ENCODE data around the gene JCHAIN. TPM values are rescaled to one million over a fixed set of nuclear protein-coding genes. Genes with fewer than 3 reads are reported as not detected.
"Not testable (repeated sequence)": the region's sequence is repeated elsewhere in the genome, so short reads cannot be mapped to it uniquely, and the experiment has no call there.

JCHAIN gene
- total RNA-seq, 1 donor from 2014 or later = not detected

- H3K9me3 Mint-ChIP-seq; intact Hi-C loops (cut with micrococcal nuclease); H3K4me3 Mint-ChIP-seq (ENCODE audit: low read depth): not testable (repeated sequence)
These were observed 15.8 kb upstream of the JCHAIN start for GRCh38 chr4:70682142-70682541.

DNA sequence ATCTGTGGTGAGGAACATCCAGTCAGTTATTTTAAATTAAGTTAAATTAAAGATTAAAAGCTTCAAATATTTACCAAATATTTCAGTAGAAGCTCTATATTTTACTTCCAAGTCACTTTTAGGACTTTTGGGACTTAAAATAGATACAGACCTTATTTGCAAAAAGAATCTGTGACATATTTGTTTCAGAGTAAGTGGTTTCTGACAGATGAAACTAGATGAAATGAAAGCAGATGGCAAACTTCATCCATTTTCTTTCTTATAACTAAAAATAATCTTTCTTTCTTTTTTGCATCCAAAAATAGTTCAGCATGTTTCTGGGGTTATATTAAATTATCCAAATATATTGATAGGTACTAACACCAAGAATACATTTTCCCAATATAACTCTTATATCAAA, 15.4 kb upstream of the JCHAIN start:
- H3K27ac Mint-ChIP-seq = no peak overlapping the region
- peaks cover 13% of the 10 kb centered on the region for H3K4me1 Mint-ChIP-seq (ENCODE audit: low read depth)
- no peaks in the 10 kb centered on the region for H3K9me3 Mint-ChIP-seq
- no peaks in the 10 kb centered on the region for H3K36me3 Mint-ChIP-seq (ENCODE audit: low read depth)
- DNase-seq (ENCODE audit: low spot score) = no peak
- H3K4me3 Mint-ChIP-seq (ENCODE audit: low read depth) = no peak overlapping the region
- intact Hi-C loops (cut with micrococcal nuclease) = no loop called here
- peaks cover 3% of the 10 kb centered on the region for H3K27me3 Mint-ChIP-seq (ENCODE audit: low read depth)

More at GRCh38 chr4:70682142-70682541, 15.8 kb upstream of the JCHAIN start:
- not testable (repeated sequence) for H3K27me3 Mint-ChIP-seq (ENCODE audit: low read depth); DNase-seq (ENCODE audit: low spot score); H3K36me3 Mint-ChIP-seq (ENCODE audit: low read depth); H3K27ac Mint-ChIP-seq
- peaks cover 10% of the 10 kb centered on the region for H3K4me1 Mint-ChIP-seq (ENCODE audit: low read depth)

DNA sequence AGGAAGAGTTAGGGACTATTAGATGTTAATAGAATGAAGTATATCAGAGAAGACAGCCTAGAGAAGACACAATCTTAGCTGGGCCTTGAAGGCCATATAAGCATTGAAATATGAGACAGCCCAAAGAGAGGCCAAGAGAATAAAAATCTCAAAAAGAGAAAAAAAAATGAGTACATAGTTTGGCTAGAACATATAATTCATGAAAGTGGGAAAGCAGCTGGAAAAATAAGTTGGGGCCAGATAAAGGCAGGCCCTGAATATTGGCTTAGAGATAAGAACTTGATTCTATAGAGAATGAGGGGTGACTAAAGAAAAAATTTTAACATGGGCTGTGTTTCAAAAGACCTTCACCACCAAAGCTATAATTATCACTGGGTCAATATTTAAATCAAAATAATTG, 14.6 kb upstream of the JCHAIN start:
- Mint-ChIP-seq H3K27me3 (ENCODE audit: low read depth) (peaks cover 4% of the 10 kb centered on the region), H3K4me3 (ENCODE audit: low read depth) (no peak overlapping the region), H3K9me3 (no peaks in the 10 kb centered on the region), H3K27ac (no peak overlapping the region), H3K4me1 (ENCODE audit: low read depth) (peaks cover 16% of the 10 kb centered on the region), H3K36me3 (ENCODE audit: low read depth) (no peaks in the 10 kb centered on the region)
- intact Hi-C loops (cut with micrococcal nuclease) = no loop called here
- no peak for DNase-seq (ENCODE audit: low spot score)

GRCh38 chr4:70678383-70678999, 12.2 kb upstream of the JCHAIN start:
- Mint-ChIP-seq H3K9me3 (no peaks in the 10 kb centered on the region), H3K36me3 (ENCODE audit: low read depth) (no peaks in the 10 kb centered on the region), H3K27ac (no peak overlapping the region), H3K4me3 (ENCODE audit: low read depth) (no peak overlapping the region), H3K4me1 (ENCODE audit: low read depth) (peaks cover 16% of the 10 kb centered on the region), H3K27me3 (ENCODE audit: low read depth) (peaks cover 19% of the 10 kb centered on the region)
- DNase-seq (ENCODE audit: low spot score) = no peak
- intact Hi-C loops (cut with micrococcal nuclease) = no loop called here

GRCh38 chr4:70676554-70677090, 10.3 kb upstream of the JCHAIN start:
- Mint-ChIP-seq H3K36me3 (ENCODE audit: low read depth) (no peaks in the 10 kb centered on the region), H3K4me1 (ENCODE audit: low read depth) (peaks cover 16% of the 10 kb centered on the region), H3K27ac (no peak overlapping the region), H3K9me3 (no peaks in the 10 kb centered on the region), H3K27me3 (ENCODE audit: low read depth) (peaks cover 17% of the 10 kb centered on the region), H3K4me3 (ENCODE audit: low read depth) (no peak overlapping the region)
- intact Hi-C loops (cut with micrococcal nuclease) = no loop called here
- no peak for DNase-seq (ENCODE audit: low spot score)

DNA sequence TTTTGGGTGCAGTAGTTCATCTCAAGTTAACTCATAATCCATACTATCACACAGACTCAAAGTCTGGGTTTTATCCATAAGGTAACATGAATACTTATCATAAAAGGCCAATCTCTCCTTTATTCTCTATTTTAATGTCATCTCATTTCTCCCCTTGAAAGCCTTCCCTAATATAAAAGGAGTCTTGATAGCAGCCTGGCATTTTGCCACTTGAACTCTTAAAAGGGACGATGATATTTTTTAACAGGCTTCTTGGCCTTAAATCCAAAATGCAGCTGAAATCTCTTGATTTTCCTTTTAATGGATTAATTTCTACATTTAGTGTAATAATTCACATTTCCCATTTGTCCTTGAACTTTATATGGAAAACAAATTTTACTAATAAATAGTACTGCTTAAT, 8.4 kb upstream of the JCHAIN start:
- Mint-ChIP-seq H3K4me1 (ENCODE audit: low read depth) (peaks cover 16% of the 10 kb centered on the region), H3K27ac (no peak overlapping the region), H3K4me3 (ENCODE audit: low read depth) (no peak overlapping the region), H3K9me3 (no peaks in the 10 kb centered on the region), H3K27me3 (ENCODE audit: low read depth) (peaks cover 30% of the 10 kb centered on the region), H3K36me3 (ENCODE audit: low read depth) (no peaks in the 10 kb centered on the region)
- intact Hi-C loops (cut with micrococcal nuclease) = no loop called here
- no peak for DNase-seq (ENCODE audit: low spot score)

DNA sequence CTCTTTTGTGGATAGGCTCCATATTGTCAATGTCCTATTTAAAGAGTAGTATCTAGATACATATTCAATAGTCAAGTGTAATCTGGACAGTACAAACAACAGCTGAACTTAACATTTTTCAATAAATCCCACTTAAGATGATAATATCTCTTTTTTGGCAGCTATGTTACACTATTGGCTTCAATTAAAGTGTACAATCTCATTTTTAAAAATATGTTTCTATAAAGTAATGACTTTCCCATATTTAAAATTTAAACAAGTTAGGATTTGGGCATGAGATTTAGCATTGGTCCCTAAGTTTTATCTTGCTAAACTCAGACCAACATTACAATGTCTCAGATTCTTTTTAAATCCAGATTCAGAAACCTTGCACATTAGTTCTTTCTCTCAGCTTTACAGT, 7.9 kb upstream of the JCHAIN start:
- H3K9me3 Mint-ChIP-seq = no peaks in the 10 kb centered on the region
- no peak overlapping the region for H3K4me3 Mint-ChIP-seq (ENCODE audit: low read depth)
- intact Hi-C loops (cut with micrococcal nuclease) = no loop called here

DNA sequence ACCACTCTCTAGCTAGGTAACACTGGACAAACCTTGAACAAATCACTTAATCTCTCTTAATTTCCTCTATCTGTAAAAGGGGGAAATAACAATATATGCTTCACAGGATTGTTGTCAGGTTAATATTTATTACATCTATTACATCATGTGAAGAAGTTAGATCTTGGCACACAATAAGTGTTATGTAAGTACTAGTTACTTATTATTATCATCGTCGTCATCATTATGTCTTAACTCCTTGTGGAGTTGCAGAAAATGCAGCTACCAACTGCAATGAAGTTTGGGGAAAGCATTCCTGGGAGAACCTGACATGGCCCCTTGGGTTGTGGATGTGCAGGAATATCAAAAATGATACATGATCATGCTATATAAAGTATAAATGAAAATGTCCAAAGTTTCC, 4.8 kb upstream of the JCHAIN start:
- H3K4me1 Mint-ChIP-seq (ENCODE audit: low read depth) = peaks cover 2% of the 10 kb centered on the region
- H3K9me3 Mint-ChIP-seq = no peaks in the 10 kb centered on the region
- no peak overlapping the region for H3K4me3 Mint-ChIP-seq (ENCODE audit: low read depth)
- intact Hi-C loops (cut with micrococcal nuclease) = no loop called here
- no peak for DNase-seq (ENCODE audit: low spot score)
- peaks cover 41% of the 10 kb centered on the region for H3K27me3 Mint-ChIP-seq (ENCODE audit: low read depth)
- H3K27ac Mint-ChIP-seq = no peak overlapping the region
- H3K36me3 Mint-ChIP-seq (ENCODE audit: low read depth) = no peaks in the 10 kb centered on the region

More for the DNA sequence above, 7.9 kb upstream of the JCHAIN start:
- H3K27me3 Mint-ChIP-seq (ENCODE audit: low read depth) = peaks cover 30% of the 10 kb centered on the region
- H3K27ac Mint-ChIP-seq = no peak overlapping the region
- no peaks in the 10 kb centered on the region for H3K36me3 Mint-ChIP-seq (ENCODE audit: low read depth)
- DNase-seq (ENCODE audit: low spot score) = no peak
- H3K4me1 Mint-ChIP-seq (ENCODE audit: low read depth) = peaks cover 14% of the 10 kb centered on the region

GRCh38 chr4:70670332-70671014, 4.2 kb upstream of the JCHAIN start:
- peaks cover 38% of the 10 kb centered on the region for H3K27me3 Mint-ChIP-seq (ENCODE audit: low read depth)
- no peaks in the 10 kb centered on the region for H3K9me3 Mint-ChIP-seq
- no peak overlapping the region for H3K4me3 Mint-ChIP-seq (ENCODE audit: low read depth)
- peaks cover 2% of the 10 kb centered on the region for H3K4me1 Mint-ChIP-seq (ENCODE audit: low read depth)
- intact Hi-C loops (cut with micrococcal nuclease) = no loop called here
- no peaks in the 10 kb centered on the region for H3K36me3 Mint-ChIP-seq (ENCODE audit: low read depth)
- no peak for DNase-seq (ENCODE audit: low spot score)
- H3K27ac Mint-ChIP-seq = no peak overlapping the region

GRCh38 chr4:70667740-70668535, 1.6 kb upstream of the JCHAIN start:
- Mint-ChIP-seq H3K36me3 (ENCODE audit: low read depth) (no peaks in the 10 kb centered on the region), H3K9me3 (no peaks in the 10 kb centered on the region), H3K27me3 (ENCODE audit: low read depth) (peaks cover 26% of the 10 kb centered on the region), H3K4me1 (ENCODE audit: low read depth) (peaks cover 2% of the 10 kb centered on the region), H3K27ac (no peak overlapping the region), H3K4me3 (ENCODE audit: low read depth) (no peak overlapping the region)
- intact Hi-C loops (cut with micrococcal nuclease) = no loop called here
- DNase-seq (ENCODE audit: low spot score) = no peak

GRCh38 chr4:70661309-70661922, 4.9 kb downstream of the JCHAIN start:
- peaks cover 12% of the 10 kb centered on the region for H3K4me1 Mint-ChIP-seq (ENCODE audit: low read depth)
- peaks cover 22% of the 10 kb centered on the region for H3K27me3 Mint-ChIP-seq (ENCODE audit: low read depth)
- DNase-seq (ENCODE audit: low spot score) = peak; percentile 14

GRCh38 chr4:70660106-70660505, 6.2 kb downstream of the JCHAIN start:
- H3K9me3 Mint-ChIP-seq = no peaks in the 10 kb centered on the region
- no peak overlapping the region for H3K27ac Mint-ChIP-seq
- peaks cover 26% of the 10 kb centered on the region for H3K27me3 Mint-ChIP-seq (ENCODE audit: low read depth)
- DNase-seq (ENCODE audit: low spot score) = no peak
- peaks cover 10% of the 10 kb centered on the region for H3K4me1 Mint-ChIP-seq (ENCODE audit: low read depth)
- H3K36me3 Mint-ChIP-seq (ENCODE audit: low read depth) = no peaks in the 10 kb centered on the region
- H3K4me3 Mint-ChIP-seq (ENCODE audit: low read depth) = no peak overlapping the region
- intact Hi-C loops (cut with micrococcal nuclease) = no loop called here

More at GRCh38 chr4:70661309-70661922, 4.9 kb downstream of the JCHAIN start:
- H3K36me3 Mint-ChIP-seq (ENCODE audit: low read depth); intact Hi-C loops (cut with micrococcal nuclease); H3K27ac Mint-ChIP-seq; H3K9me3 Mint-ChIP-seq; H3K4me3 Mint-ChIP-seq (ENCODE audit: low read depth): not testable (repeated sequence)
